ENCODE results near the gene SHC4. TPM values are rescaled to one million over a fixed set of nuclear protein-coding genes. Genes with fewer than 3 reads are reported as not detected.

The SHC4 gene
- total and polyA plus RNA-seq, 8 donors: 0.25 to 4.4 (median 0.47) TPM; not detected in 2

DNA sequence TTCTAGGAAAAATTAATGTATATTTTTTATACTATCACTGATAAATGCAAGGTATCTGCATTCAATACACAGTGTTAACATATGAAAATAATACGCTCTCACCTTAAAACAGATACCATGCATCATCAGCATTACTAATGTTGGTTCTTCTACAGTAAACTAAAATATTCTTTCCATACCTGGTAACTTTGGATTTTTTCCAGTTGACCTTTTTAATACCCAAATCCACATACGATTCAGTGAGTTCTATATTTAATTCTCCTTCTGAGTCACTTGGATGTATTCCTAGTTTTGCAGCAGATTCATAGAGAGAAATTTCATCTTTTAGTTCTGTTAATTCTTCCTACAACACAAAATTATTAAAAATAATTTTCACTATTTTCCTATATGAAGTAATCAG, 182.7 kb downstream of the SHC4 start:
- 75 to 87% (median 81%) methylated on average over 2 of the region's 2 CpGs for WGBS, 5 donors
- no peak overlapping the region for H3K27ac ChIP-seq
- H3K36me3 ChIP-seq: peaks cover 3 to 36% (median 26%) of the 10 kb centered on the region in 4 donors
- H3K27me3 ChIP-seq: no peaks in the 10 kb centered on the region
- H3K4me3 ChIP-seq: no peak overlapping the region
- no peak for DNase-seq
- no peaks in the 10 kb centered on the region for H3K9me3 ChIP-seq
- TF ChIP-seq EP300 (IDR thresholded peaks at IDR 0.05) (no peak), POLR2AphosphoS5 (IDR thresholded peaks at IDR 0.05) (no peak), POLR2A (IDR thresholded peaks at IDR 0.05) (no peak)
- TF ChIP-seq, protein P1, sequence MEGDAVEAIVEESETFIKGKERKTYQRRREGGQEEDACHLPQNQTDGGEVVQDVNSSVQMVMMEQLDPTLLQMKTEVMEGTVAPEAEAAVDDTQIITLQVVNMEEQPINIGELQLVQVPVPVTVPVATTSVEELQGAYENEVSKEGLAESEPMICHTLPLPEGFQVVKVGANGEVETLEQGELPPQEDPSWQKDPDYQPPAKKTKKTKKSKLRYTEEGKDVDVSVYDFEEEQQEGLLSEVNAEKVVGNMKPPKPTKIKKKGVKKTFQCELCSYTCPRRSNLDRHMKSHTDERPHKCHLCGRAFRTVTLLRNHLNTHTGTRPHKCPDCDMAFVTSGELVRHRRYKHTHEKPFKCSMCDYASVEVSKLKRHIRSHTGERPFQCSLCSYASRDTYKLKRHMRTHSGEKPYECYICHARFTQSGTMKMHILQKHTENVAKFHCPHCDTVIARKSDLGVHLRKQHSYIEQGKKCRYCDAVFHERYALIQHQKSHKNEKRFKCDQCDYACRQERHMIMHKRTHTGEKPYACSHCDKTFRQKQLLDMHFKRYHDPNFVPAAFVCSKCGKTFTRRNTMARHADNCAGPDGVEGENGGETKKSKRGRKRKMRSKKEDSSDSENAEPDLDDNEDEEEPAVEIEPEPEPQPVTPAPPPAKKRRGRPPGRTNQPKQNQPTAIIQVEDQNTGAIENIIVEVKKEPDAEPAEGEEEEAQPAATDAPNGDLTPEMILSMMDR (IDR thresholded peaks at IDR 0.05): no peak
- intact Hi-C loops (cut with DNase I; ENCODE audit: low total_unique reads): no loop called here
- no peaks in the 10 kb centered on the region for H3K4me1 ChIP-seq

DNA sequence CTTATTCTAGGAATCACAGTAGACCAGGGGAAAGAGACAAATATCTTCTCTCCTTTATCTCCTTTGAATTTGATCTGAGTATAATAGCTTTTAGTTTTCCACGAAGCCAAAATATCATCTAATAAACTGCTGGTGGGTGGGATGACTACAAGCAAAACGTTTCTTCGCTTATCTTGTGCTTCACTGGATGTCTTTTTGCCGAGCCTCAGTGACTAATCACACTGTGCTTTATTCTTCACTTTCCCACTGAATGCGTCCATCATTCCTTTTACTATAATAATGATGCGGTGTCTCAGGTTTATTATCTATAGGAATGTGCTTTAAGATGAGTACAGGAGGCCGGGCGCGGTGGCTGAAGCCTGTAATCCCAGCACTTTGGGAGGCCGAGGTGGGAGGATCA, 185.4 kb downstream of the SHC4 start:
- no peaks in the 10 kb centered on the region for H3K4me1 ChIP-seq
- H3K27ac ChIP-seq: no peak overlapping the region
- no peak for DNase-seq
- peaks cover 3 to 34% (median 26%) of the 10 kb centered on the region in 4 donors for H3K36me3 ChIP-seq
- WGBS, 5 donors: 85 to 91% (median 87%) methylated on average over 10 of the region's 10 CpGs
- H3K27me3 ChIP-seq: no peaks in the 10 kb centered on the region
- intact Hi-C loops (cut with DNase I; ENCODE audit: low total_unique reads): no loop called here
- H3K9me3 ChIP-seq: no peaks in the 10 kb centered on the region
- H3K4me3 ChIP-seq: no peak overlapping the region
- TF ChIP-seq, protein P1 (IDR thresholded peaks at IDR 0.05): no peak
- TF ChIP-seq EP300 (IDR thresholded peaks at IDR 0.05): no peak
- TF ChIP-seq POLR2AphosphoS5 (IDR thresholded peaks at IDR 0.05): no peak
- no peak for TF ChIP-seq POLR2A (IDR thresholded peaks at IDR 0.05)

DNA sequence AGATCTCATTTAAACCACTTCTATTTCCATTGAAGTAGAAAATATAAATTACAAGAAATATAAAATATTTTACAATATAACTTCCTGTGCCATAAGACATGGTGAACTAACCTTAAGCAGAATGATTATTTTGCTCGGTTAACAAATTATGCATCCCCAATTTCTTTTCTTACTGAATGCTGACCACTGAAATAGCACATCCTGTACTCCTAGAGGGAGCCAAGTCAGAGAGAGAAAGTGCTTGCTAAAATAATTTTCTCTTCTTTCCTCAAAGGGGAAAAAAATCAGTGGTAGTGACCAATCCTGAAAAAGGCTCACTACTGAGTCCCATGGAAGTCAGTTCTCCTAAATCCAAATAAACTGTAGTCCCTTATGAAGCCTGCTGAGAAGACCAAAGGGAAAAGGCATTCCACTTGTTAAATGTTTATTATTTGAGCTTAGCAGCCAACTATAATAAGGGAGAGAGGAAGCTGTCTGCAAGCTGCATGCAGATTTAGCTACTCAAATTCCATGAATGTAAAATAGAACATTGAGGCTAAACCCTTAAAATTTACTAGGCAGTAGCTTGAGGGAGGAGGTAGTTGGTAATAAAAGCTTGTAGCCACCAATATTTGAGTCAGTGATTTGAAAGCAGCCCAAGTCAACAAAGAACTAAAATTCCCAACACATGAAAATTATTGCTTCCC, 185.9 kb downstream of the SHC4 start:
- H3K27me3 ChIP-seq: no peaks in the 10 kb centered on the region
- no peak overlapping the region for H3K4me3 ChIP-seq
- no peaks in the 10 kb centered on the region for H3K9me3 ChIP-seq
- DNase-seq: no peak
- no peaks in the 10 kb centered on the region for H3K4me1 ChIP-seq
- TF ChIP-seq POLR2A (IDR thresholded peaks at IDR 0.05): no peak
- TF ChIP-seq, protein P1 (IDR thresholded peaks at IDR 0.05): no peak
- no peak for TF ChIP-seq POLR2AphosphoS5 (IDR thresholded peaks at IDR 0.05)
- no peak for TF ChIP-seq EP300 (IDR thresholded peaks at IDR 0.05)
- peaks cover 0 to 31% (median 25%) of the 10 kb centered on the region in 4 donors for H3K36me3 ChIP-seq
- intact Hi-C loops (cut with DNase I; ENCODE audit: low total_unique reads): no loop called here
- H3K27ac ChIP-seq: no peak overlapping the region
- WGBS, 5 donors: 66 to 90% (median 89%) methylated on average over 1 of the region's 1 CpG

DNA sequence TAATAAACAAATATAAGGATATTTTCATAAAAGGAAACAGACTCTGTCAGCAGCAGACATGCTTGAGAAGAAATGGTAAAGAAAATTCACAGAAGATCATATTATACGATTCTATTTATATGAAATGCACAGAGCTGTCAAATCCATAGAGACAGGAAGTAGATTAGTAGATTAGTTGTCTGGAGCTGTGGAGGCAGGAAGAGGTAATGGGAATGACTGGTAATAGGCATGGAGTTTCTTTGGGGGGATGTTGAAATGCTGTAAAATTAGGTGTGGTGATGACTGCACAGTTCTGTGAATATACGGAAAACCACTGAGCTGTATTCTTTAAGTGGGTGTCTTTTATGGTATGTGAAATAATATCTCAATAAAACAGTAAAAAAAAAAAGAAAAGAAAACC, 188.2 kb downstream of the SHC4 start:
- 88 to 97% (median 92%) methylated on average over 2 of the region's 2 CpGs for whole genome bisulfite sequencing, 5 donors
- no peak overlapping the region for H3K4me3 ChIP-seq
- no peak overlapping the region for H3K27ac ChIP-seq
- TF ChIP-seq, protein P1 (IDR thresholded peaks at IDR 0.05): no peak
- TF ChIP-seq EP300 (IDR thresholded peaks at IDR 0.05) (no peak), POLR2A (IDR thresholded peaks at IDR 0.05) (no peak), POLR2AphosphoS5 (IDR thresholded peaks at IDR 0.05) (no peak)
- H3K27me3 ChIP-seq: no peaks in the 10 kb centered on the region
- peaks cover 0 to 17% (median 9%) of the 10 kb centered on the region in 4 donors for H3K36me3 ChIP-seq
- intact Hi-C loops (cut with DNase I; ENCODE audit: low total_unique reads): no loop called here
- H3K9me3 ChIP-seq: no peaks in the 10 kb centered on the region
- H3K4me1 ChIP-seq: no peaks in the 10 kb centered on the region
- no peak for DNase-seq
